ENCODE results near the gene CD36. TPM values are rescaled to one million over a fixed set of nuclear protein-coding genes. Genes with fewer than 3 reads are reported as not detected.

The CD36 gene
- total and polyA plus RNA-seq, 2 of the 8 experiments (the other 6 are each of a cell fraction or from before 2014, with no cell fraction given): 0.33 to 0.60 TPM

DNA sequence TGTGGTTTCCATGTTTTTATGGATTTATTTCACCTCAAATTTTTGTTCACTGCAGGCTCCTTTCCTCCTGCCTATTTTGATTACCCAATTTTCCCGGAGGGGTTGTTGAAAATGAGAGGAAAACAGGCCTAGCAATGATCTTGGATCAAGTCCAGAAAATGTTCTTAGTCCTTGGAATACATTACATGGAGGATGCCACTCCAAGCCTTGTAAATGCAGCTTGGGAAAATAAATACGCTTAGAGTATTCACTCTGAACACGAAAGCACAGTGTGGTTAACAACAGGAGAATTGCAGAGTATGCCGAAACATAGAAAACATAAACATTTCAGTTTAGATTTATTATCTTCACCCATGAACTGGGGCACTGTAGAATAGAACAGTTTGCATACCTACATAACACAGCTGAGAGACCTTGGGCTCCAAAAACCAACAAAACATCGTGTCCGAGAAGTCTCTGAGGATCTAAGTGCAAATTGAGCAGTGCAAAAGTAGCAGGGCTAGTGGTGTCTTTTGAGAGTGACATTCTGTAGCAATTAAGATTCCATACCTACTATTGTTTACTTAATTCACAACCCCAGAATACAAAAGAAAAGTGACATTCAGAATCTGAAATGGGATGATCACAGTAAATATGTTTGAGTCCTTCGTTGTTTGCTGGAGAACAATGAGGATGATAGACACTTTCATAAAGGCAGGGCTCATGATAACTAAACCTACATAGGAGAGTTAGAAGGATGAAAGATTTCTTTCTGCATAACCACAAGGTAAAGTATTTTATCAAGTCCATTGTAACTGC is 7.6 kb upstream of the CD36 start:
- H3K79me2 ChIP-seq (ENCODE audit: control insufficient read depth in 1 of 2, insufficient read depth in 2 of 2, low read length in 2 of 2): no peaks in the 10 kb centered on the region
- H3K9me3 ChIP-seq (ENCODE audit: insufficient read depth in 2 of 2, low read depth in 1 of 2, low read length in 1 of 2): no peaks in the 10 kb centered on the region
- DNase-seq (ENCODE audit: low read depth in 1 of 2, low spot score in 2 of 2): no peak
- H2BK120ac ChIP-seq (replicated peaks; ENCODE audit: low read depth, low read length): no peak overlapping the region
- POLR2A ChIA-PET (ENCODE audit: partially characterized antibody): no interaction called here
- H2BK20ac ChIP-seq (ENCODE audit: low read length): no peak overlapping the region
- no peak overlapping the region for H3K4me2 ChIP-seq (ENCODE audit: insufficient read depth in 1 of 2, low read depth in 2 of 2, low read length in 2 of 2)
- no peak overlapping the region for H4K8ac ChIP-seq (ENCODE audit: extremely low read depth, insufficient read depth, low read length)
- no peak overlapping the region for H4K91ac ChIP-seq (replicated peaks; ENCODE audit: insufficient read length, low read length)
- no peak overlapping the region for H2BK12ac ChIP-seq (ENCODE audit: low read depth, low read length)
- CTCF ChIA-PET (ENCODE audit: partially characterized antibody): no interaction called here
- H3K27ac ChIP-seq (ENCODE audit: low read depth, low read length): no peak overlapping the region
- no peaks in the 10 kb centered on the region for H3K36me3 ChIP-seq (ENCODE audit: control insufficient read depth in 2 of 4, insufficient read depth in 4 of 4, low read length in 3 of 4)
- no peak overlapping the region for H2AFZ ChIP-seq (ENCODE audit: low read length)
- H4K5ac ChIP-seq (ENCODE audit: insufficient read length, low read depth, low read length): no peak overlapping the region
- H3K4ac ChIP-seq (replicated peaks; ENCODE audit: insufficient read length, low read depth, low read length): no peak overlapping the region
- no peak for FAIRE-seq
- no peak overlapping the region for H3K18ac ChIP-seq (ENCODE audit: extremely low read depth, low read length)
- WGBS, 2 experiments (ENCODE audit: extremely low coverage in 1 of 2, insufficient coverage in 1 of 2, insufficient read length in 1 of 2, insufficient replicate concordance in 2 of 2, low coverage in 1 of 2, low lambda C conversion rate in 2 of 2, missing lambda C conversion rate in 1 of 2): 93% methylated on average over 7 of the region's 7 CpGs; no CpG with 5 or more reads in 1 of the 2 experiments
- no peak overlapping the region for H3K14ac ChIP-seq (ENCODE audit: insufficient read length)
- H3K23me2 ChIP-seq (ENCODE audit: low read depth, low read length): no peaks in the 10 kb centered on the region
- H3K23ac ChIP-seq (ENCODE audit: insufficient read length): no peak overlapping the region
- no peaks in the 10 kb centered on the region for H3K27me3 ChIP-seq (replicated peaks in 1 of 4; ENCODE audit: control insufficient read depth in 3 of 4, extremely low read depth in 1 of 4, insufficient read depth in 3 of 4, low read length in 3 of 4)
- H2AK5ac ChIP-seq (ENCODE audit: low read depth, low read length): no peak overlapping the region
- H3K4me1 ChIP-seq (replicated peaks in 1 of 4; ENCODE audit: control insufficient read depth in 3 of 4, insufficient read depth in 4 of 4, low read length in 3 of 4): no peaks in the 10 kb centered on the region
- no peaks in the 10 kb centered on the region for H4K20me1 ChIP-seq (replicated peaks in 1 of 2; ENCODE audit: control insufficient read depth in 1 of 2, insufficient read depth in 2 of 2, low read length in 2 of 2)
- H3K79me1 ChIP-seq (ENCODE audit: low read depth, low read length): no peaks in the 10 kb centered on the region
- H2BK15ac ChIP-seq (ENCODE audit: low read length): no peak overlapping the region
- H3K56ac ChIP-seq (replicated peaks; ENCODE audit: insufficient read length, low read depth, low read length): no peak overlapping the region
- H2BK5ac ChIP-seq (ENCODE audit: low read depth, low read length): no peak overlapping the region
- TF ChIP-seq EZH2 (IDR thresholded peaks at IDR 0.05; ENCODE audit: low read depth, low read length, severe bottlenecking): no peak
- TF ChIP-seq GABPA (IDR thresholded peaks at IDR 0.05; ENCODE audit: borderline replicate concordance, insufficient read depth, low read length): no peak
- TF ChIP-seq RNF2 (IDR thresholded peaks at IDR 0.05; ENCODE audit: borderline replicate concordance, low read depth, low read length, missing control alignments, poor library complexity, severe bottlenecking): no peak
- TF ChIP-seq BACH1 (IDR thresholded peaks at IDR 0.05; ENCODE audit: low read length): no peak
- TF ChIP-seq RAD21 (IDR thresholded peaks at IDR 0.05 in 1 of 2, conservative IDR thresholded peaks at IDR 0.05 in 1 of 2; ENCODE audit: low read depth in 2 of 2, low read length in 2 of 2): no peak
- no peak for TF ChIP-seq SP2 (IDR thresholded peaks at IDR 0.05; ENCODE audit: low read length)
- no peak for TF ChIP-seq RFX5 (IDR thresholded peaks at IDR 0.05; ENCODE audit: borderline replicate concordance, low read depth, low read length)
- TF ChIP-seq SIRT6 (IDR thresholded peaks at IDR 0.05; ENCODE audit: low read length): no peak
- no peak for TF ChIP-seq ASH2L (IDR thresholded peaks at IDR 0.05; ENCODE audit: low read length)
- TF ChIP-seq TAF1 (IDR thresholded peaks at IDR 0.05; ENCODE audit: low read depth, low read length): no peak
- no peak overlapping the region for H3K9ac ChIP-seq (replicated peaks in 1 of 4; ENCODE audit: extremely low read depth in 1 of 4, low read depth in 3 of 4, low read length in 3 of 4)
- no peak overlapping the region for H3K4me3 ChIP-seq (ENCODE audit: extremely low read depth in 1 of 4, insufficient read depth in 2 of 4, low read depth in 3 of 4, low read length in 4 of 4)

Data from H1 (cell line).